Stimulated activated CD4-positive, alpha-beta T cell treated with anti-CD3 and anti-CD28 coated beads, Interleukin-1b, Interleukin-23, amount 100 ng/mL, for 1 hour (primary cell): ENCODE measurements around the gene TTC39C.
A peak's percentile ranks its signal among the peaks of the same experiment; 100 is the strongest.

Experiments
- DNase-seq, 2 donors: peaks; one replicate each; pipeline ENCODE4 v3.0.0-alpha.2; 2020; ENCODE audit warnings: low read depth in 2 of 2

TTC39C gene

DNA sequence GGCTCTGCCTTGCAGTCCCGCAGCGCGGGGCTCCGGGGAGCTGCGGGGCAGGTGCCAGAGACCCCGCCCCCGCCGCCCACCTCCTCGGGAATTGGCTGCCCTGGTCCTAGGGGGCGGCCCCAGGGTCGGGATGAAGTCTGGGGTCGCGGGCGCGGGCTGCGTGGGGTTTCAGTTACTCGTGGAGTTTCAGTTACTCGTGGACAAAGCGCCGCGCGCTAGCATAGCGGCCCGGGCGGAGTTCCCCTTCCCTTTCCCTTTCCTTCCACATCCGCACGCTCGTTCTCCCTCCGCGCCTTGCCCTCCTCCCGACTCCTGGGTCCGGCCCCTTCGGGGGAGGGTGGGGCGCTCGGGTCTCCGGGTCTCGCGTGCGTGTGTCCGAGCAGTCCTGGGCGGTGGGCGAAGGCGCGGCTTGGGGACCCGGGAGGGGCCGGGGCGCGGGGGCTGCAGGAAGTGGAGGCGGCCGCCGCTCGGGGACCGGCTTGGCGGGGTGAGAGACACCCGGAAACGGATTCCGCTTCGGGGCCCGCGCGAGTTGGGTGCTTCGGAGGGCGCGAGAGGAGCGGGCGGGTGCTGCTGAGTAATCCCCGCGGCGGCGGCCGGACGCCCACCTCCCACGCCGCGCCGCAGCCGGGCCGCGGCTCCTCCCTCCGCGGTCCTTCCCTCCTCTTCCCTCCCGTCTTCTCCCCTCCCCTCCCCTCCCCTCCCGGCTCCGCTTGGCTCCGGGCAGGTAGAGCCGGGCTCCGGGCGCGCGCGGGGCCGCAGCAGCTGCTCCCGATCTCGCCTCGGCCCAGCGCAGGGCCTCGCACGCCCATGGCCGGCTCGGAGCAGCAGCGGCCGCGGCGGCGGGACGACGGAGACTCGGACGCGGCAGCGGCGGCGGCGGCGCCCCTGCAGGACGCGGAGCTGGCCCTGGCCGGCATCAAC lies at the start of gene TTC39C:
Gene TTC39C (plus strand): TSS at position 693 of the 924 bp plus-strand sequence. CDS start 118 bp downstream, at position 811.
- DNase-seq: peak; percentile 52 to 64

DNA sequence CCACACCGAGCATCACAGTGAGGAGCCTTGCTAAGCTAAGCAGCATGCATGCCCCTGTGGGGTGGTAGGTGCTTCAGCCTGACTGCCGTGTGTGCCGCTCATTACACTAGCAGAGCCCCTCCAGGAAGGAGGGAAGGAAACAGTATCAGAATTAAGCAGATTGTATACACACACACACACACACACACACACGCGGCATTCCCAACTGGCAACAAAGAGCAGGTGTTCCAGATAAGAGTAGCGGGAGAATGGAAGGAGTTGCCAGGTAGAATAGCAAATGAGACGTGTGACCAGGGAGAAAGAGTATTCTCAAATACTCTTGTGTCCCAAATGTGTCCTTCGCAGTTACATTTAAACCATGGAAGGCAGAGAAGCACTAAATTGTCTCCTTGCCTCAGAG lies 47.6 kb upstream of the TTC39C start:
- DNase-seq: no peak

DNA sequence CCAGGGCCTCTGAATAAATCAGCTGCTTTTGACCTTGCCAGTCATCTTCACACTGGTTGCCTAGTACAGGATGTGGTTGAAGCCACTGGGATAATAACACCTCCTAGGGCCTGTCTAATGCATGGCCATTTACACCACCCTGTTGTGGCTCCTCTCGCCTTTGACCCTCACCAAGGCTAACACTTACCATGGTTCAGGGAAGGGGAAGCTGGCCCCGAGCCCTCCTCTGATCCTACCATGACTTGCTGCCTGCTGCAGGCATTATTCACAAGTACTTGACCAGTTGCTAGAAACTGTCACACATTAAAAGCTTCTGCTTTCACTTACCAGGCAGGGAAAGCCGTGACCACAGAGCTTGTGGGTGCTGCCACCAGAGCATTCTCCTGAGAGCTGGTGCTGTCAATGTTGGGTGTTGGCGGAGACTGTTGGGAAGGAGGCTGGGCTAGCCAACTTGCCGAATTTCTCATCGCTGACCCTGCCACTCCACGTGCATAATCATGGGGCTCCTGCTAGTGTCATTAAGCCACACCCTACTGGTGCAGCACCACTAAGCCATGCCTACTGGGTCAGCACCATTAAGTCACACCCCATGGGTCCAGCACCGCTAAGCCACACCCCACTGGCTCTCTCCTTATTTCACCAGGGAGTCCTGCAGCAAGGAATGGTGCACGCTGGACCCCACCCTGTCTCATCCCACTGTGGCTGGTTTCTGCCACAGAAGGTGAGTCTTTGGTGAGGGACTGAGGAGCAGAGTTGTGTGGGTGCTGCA lies 47.0 kb upstream of the TTC39C start:
- DNase-seq: no peak

DNA sequence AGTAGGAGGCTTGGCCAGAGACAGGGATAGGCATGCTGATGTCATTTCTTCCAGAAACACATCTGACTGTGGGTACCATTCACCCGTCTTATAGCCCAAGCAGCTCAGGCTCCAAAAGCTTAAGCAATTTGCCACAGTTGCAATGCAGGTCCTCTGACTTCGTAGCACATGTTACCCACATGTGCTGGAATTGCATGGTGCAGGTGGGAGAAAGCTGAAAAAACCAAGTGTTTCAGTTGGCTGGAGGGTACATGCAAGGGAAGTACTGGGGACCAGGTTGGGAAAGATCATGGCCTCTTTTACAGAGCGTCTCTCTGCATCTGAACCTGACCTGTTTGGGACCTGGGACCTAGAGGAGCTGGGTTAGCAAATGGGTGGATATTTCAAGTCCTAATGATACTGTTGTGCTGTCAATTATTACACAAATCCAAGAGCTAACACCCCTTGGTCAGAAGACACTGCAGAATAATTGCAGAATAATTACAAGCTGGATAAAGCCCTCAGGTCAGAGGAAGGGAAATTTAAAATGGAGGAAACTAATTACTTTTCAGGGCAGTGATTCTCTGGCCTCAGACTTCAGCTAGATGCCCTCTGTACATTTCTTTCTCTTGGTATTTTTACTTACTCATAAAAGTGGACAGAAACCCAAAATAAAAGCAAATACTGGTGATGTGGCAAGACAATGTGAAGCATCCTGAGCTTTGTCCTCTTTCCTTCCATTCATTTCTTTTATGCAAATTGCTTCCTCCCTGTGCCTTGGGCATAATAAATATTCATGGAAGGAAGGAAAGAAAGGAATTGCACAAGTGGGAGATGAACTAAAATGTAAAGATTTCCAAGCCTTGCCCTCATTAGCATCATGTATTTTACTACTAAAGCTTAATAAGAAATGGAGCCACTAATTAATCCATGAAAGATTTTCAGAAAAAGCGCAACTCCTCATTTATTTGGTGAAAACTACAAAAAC lies 45.6 kb upstream of the TTC39C start:
- DNase-seq: no peak

DNA sequence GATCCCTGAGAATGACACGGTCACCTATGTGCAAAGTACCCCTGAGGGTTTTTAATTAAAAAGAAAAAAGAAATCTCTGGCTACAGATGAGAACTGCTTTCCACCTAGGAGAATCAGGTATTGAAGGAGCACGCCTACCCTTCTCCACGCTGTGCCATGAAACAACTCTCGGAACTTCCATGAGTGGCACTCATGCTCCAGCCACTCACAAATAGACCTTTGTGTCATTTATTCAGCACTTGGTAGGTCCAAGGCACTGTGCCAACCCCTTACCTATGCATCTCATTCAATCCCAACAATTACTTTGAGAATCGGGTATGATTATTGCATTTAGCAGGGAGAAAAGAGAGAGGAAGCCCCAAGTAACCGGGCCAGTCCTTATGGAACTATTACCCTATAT lies 44.9 kb upstream of the TTC39C start:
- no peak for DNase-seq

DNA sequence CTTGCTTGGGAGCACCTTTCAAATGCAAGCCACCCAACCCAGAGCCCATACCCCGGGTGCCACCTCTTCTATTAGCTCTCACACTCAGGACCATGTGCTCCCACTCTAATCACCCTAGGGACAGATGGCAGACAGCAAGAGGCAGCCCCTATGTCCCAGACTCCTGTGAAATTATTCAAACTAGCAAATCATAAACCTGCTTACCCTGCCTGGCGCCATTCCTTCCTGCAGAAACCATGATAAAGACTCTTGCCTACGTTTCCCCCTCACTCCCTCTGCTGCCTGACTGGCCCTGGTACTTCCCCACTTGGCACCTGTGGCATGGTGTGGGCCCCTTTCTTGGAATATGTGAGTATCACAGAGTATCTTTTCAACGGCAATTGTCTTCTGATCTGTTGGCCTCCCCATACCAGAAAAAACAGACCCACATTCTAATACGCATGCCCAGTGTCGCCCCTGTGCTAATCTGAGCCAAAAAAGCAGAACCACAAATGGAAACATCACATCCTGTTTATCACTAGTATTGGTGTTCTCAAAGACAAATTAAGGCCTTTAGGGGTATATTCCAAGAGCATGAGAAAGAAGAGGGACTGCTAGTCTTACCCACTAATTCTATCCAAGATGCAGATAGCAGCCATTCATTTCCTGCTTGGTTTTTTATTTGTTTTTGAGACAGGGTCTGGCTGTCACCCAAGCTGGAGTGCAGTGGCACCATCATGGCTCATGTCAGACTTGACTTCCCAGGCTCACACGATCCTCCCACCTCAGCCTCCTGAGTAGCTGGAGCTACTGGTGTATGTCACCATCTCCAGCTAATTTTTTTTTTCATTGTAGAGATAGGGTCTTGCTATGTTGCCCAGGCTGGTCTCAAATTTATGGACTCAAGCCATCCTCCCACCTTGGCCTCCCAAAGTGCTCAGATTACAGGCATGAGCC lies 44.1 kb upstream of the TTC39C start:
- peak in 1 of 2 donors; percentile 37 for DNase-seq

DNA sequence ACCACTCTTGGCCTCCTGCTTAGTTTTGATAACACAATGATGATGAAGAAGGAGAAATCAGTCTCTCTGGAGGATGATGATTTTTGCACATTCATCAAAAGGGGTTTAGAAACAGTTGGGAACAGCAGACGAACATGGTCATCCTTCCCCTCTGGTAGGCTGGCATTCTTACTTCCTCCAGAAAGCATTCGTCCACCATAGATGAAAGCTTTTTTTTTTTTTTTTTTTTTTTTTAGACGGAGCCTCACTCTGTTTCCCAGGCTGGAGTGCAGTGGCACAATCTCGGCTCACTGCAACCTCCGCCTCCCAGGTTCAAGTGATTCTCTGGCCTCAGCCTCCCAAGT lies 43.5 kb upstream of the TTC39C start:
- DNase-seq: no peak

DNA sequence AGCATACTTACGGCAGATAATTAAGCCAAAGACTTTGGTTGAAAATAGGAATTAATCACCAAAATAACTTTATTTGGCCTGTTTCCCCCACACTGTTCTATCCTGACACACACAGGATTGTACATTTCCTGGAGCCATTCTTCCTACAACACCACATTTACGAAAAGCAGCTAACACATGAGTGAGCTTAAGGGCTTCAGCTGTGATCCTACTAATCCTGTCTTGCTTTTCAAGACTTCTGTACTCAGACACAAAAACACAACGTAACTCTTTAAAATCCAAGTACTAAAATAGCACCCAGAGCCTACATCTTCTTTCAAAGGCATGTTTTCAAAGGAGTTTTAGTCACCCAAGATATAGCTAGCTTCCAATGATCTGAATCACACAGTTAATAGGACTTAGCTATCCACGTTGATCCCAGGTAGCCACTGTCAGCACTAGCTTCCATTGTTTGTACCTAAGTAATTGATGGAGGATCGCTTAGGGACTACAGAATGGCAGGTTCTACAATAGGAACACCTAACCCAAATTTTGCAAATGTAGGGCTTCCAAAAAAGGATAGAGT lies 42.8 kb upstream of the TTC39C start:
- DNase-seq: no peak

DNA sequence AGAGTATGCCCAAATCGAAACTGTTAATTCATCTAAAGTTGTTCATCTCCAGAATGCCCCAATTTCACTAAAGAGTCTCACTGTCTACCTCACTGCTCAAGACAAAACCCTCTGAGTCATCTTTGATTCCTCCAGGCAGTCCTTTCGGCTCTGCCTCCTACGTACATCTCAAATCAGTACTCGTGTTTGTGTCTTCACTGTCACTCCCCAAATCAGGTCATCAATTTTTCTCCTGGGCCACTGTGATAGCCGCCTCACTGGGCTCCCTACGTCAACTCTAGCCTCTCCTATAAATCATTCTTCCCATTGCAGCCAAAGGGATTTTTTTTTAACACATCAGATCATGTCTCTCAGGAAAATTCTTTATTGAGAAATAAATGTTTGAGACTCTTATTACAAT lies 42.1 kb upstream of the TTC39C start:
- DNase-seq: no peak

DNA sequence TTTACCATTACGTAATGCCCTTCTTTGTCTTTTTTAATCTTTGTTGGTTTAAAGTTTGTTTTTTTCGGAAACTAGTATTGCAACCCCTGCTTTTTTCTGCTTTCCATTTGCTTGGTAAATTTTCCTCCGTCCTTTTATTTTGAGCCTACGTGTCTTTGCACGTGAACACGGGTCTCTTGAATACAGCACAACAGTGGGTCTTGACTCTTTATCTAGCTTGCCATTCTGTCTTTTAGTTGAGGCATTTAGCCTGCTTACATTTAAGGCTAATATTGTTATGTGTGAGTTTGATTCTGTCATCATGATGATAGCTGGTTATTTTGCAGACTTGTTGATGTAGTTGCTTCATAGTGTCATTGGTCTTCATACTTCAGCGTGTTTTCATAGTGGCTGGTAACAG lies 37.5 kb upstream of the TTC39C start:
- no peak for DNase-seq

DNA sequence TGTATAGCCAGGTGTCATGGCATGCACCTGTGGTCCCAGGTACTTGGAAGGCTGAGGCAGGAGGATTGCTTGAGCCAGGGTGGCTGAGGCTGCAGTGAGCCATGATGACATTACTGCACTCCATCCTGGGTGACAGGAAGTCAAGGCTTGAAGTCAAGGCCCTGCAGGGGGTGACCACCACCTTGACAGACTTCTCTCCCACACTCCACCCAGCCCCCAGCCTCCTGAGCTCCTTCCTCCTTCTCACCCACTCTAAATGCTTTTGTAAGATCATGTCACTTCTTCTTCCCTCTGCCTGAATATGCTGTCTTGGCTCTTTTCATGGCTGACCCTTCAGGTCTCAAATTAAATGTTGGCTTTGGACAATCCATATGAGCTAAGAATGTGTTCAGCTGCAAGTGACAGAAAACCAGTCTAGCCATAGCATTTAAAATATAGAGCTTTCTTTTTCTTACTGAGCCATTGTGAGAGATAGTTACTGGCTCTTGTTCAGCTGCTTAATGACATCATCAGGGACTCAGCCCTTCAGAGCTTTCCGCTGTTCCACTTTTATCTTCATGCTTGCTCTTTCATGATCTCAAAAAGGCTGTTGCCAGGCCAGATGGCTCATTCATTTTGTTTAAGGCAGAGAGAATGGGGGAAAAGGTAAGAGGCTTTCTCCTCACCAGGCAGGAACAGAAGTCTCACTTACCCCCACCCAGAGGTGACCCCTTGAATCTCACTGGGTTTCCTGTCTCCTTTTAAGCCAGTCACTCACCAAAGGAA lies 36.7 kb upstream of the TTC39C start:
- no peak for DNase-seq

DNA sequence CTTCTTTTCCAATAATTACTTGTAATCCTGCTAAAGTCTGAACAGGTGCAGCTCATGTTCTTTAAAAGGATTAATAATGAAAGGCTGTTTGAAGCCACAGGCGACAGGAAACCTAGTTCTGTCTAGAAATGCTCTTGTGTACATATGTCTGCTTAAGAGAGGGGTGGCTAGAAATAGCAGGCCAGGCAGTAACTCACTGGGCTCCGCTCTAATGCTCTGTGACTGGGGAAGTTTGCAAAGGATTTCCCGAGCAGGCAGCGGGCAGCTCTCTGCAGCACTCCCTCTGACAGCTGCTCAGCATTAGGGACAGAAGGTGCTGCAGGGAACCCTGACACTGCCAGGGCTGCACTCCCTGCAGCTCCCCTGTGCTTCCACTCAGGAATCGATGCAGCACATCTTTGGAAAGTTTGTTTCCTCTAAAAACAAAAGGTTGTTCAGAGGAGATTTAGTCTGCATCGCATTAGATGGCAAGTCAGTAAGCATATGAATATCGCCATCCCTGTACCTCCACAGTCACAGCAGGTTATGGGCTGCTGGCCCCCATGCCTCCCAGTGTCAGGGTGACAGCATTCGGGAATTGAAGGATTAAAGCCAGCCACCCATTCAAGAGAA lies 33.1 kb upstream of the TTC39C start:
- no peak for DNase-seq

DNA sequence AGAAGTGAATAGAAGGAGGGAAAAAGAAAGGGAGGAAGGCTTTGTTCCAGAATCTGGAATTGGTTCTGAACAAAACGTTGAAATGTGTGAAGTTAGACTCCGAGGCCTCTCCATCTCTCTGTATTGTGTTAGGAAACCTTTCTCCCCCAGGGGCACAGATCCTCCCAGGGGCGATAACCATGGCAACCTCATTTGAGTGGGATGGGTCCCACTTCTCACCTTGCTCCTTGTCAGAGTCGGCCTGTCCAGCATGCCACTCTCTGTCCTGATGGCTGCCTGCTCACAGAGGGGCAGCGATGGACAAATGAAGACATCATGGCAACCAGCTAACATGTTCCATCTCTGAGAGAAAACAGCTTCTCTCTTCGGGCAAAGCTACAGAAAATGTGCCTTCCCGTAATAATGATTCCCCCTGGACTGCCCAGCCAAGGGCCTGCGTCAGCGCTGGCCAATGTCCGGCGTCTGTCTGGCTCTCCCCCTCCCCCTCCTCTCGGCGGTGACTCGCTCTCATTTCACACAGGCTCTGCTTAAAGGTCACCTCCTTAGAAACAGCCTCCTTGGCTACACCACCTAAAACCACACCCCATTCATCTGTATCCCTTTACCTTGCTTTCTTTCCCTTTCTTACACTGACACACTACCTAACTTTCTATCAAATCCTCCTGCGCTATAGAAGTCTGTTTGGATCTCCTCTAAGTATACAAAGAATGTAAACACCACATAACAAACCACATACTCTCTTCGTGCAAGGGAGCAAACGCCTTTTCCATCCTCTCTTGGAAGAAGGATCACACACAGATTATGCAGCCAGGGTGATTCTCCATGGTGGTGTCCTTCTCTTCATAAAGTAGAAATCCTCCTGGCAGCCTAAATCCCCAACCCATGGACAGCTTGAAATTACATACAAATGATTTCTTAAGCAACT lies 32.1 kb upstream of the TTC39C start:
- DNase-seq: no peak

DNA sequence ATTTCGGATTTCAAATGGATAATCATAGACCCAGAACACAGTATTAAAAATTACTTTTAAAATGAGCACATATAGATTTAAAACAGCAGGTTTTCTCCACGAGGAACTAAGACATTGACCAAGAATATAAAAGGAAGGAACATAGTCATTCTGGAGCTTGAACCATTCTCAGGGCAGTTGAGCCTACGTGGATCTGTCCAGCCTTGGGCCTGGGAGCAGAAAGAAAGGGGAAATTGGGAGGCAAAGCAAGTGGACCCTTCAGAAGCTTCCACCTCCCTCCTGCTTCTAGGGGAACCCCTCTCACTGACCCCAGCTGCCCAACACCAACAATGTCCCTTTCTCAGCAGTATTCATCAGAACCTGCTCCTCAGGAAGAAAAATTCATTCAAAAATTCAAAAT lies 31.4 kb upstream of the TTC39C start:
- DNase-seq: no peak

DNA sequence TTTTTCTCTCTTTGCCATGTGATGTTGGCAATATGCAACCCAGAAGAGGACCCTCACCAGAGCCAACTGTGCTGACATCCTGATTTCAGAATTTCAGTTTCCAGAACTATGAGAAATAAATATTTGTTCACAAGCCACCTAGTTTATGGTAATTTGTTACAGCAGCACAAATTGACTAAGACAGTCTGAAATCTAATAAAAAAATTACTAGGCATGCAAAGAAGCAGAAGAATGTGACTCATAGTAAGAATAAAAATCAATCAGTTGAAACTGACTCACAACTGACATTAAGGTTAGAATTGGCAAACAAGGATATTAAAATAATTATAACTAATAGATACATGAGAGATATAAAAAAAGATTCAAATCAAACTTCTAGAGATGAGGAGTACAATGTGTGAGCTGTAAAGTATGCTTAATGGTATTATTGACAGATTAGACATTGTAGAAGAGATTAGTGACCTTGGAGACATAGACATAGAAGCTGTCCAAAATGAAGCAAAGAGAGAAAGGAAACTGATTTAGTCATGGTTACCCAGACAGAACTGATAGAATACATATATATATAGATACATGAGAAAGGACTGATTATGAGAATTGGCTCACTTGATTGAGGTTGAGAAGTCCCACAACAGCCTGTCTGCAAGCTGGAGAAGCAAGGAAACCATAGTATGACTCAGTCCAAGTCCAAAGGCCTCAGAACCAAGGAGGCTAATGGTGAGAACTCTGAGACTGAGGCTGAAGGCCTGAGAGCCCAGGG lies 27.8 kb upstream of the TTC39C start:
- DNase-seq: no peak

DNA sequence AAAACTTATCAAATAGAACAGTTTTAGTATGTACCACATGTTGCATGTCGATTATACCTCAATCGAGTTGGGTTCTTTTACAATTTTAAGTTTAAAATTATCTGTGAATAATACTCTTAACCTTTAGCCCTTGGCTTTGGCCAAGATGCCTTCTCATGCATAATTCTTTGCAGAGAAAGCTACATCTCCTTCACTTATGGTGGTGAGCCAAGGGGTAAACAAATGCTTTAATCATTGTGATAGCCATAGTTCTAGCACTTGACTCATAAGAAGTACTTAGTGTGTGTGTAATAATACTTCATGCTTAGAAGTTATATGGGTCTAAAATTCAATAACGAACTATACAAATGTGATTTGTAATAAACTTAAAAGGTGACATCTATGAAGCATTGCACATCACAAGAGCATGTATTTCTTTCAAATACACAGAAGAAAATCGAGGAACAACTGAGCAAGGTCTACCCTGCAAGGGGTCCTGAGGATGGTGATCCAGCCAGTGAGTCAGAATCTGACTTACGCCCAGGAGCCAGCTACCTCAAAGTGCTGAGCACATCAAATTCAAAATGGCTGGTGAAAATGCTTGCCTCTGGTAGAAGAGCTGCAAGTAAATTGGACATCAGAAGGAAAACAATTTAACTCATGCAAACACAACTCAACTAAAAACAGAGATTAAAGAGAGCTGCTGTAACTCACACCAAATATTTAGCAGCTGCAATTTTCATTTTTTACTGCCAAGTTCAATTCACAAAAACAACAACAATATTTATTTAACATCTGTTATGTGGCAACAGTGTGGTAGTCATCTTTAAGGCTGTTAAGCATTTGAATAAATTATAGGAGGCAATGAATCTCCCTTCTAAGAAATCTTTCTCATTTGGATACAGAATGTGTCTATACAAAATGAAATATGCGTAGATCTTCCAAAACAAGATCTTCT lies 23.8 kb upstream of the TTC39C start:
- no peak for DNase-seq
